GM23338 (cell line): Measurements from ENCODE around the gene PPP1R3F. TPM values are rescaled to one million over a fixed set of nuclear protein-coding genes. Genes with fewer than 3 reads are reported as not detected.

Experiments used
- ATAC-seq: fragments of 200-7000 bp; cut with Tn5 transposase; 3 replicates; pipeline ENCODE4 v1.9.1; 2020
- DNase-seq: peaks from one replicate; pipeline ENCODE4 v3.0.0-alpha.2; 2015; ENCODE audit warnings: low spot score
- H2AFZ ChIP-seq: fragments of 200-600 bp; sonication (generic); 2 replicates; pipeline ENCODE4 v1.8.0; 2016; ENCODE audit warnings: antibody characterized with exemption, mild to moderate bottlenecking, moderate library complexity
- H3F3A ChIP-seq: fragments of 200-600 bp; sonication (generic); replicated peaks from 2 replicates; pipeline ENCODE4 v1.8.0; 2017; ENCODE audit warnings: antibody characterized with exemption, mixed run types, low read depth
- H3K27ac ChIP-seq: fragments of 200-600 bp; sonication (generic); 2 replicates; pipeline ENCODE4 v1.6.1; 2016; ENCODE audit warnings: low read depth
- H3K27me3 ChIP-seq: fragments of 200-600 bp; sonication (generic); 2 replicates; pipeline ENCODE4 v1.8.0; 2016; ENCODE audit warnings: mild to moderate bottlenecking, mixed run types, moderate library complexity; ENCODE audit not compliant: insufficient read depth
- H3K36me3 ChIP-seq: fragments of 200-600 bp; sonication (generic); 2 replicates; pipeline ENCODE4 v1.8.0; 2016; ENCODE audit warnings: mild to moderate bottlenecking; ENCODE audit not compliant: insufficient read depth
- H3K4me1 ChIP-seq: fragments of 200-600 bp; sonication (generic); 2 replicates; pipeline ENCODE4 v1.8.0; 2016; ENCODE audit warnings: mild to moderate bottlenecking, moderate library complexity; ENCODE audit not compliant: insufficient read depth
- H3K4me2 ChIP-seq: fragments of 200-600 bp; sonication (generic); 2 replicates; pipeline ENCODE4 v1.7.1; 2017; ENCODE audit warnings: mixed run types
- H3K4me3 ChIP-seq: fragments of 200-600 bp; sonication (generic); 2 replicates; pipeline ENCODE4 v1.6.1; 2016; ENCODE audit warnings: mixed run types
- H3K79me2 ChIP-seq: fragments of 200-600 bp; sonication (generic); replicated peaks from 2 replicates; pipeline ENCODE4 v1.8.0; 2017; ENCODE audit warnings: mild to moderate bottlenecking; ENCODE audit not compliant: insufficient read depth
- H3K9me2 ChIP-seq: fragments of 200-600 bp; sonication (generic); 2 replicates; pipeline ENCODE4 v1.8.0; 2017; ENCODE audit not compliant: insufficient read depth
- H4K20me1 ChIP-seq: fragments of 200-600 bp; sonication (generic); replicated peaks from 2 replicates; pipeline ENCODE4 v1.8.0; 2017; ENCODE audit warnings: mild to moderate bottlenecking; ENCODE audit not compliant: insufficient read depth
- H3K27ac Mint-ChIP-seq: 2 replicates; pipeline ENCODE4 v1.8.0; 2020; ENCODE audit warnings: inconsistent platforms, mild to moderate bottlenecking, moderate library complexity, mixed read lengths
- H3K27me3 Mint-ChIP-seq: 3 replicates; pipeline ENCODE4 v1.8.0; 2022; ENCODE audit warnings: low read depth, mild to moderate bottlenecking, moderate library complexity, mixed read lengths, inconsistent platforms; ENCODE audit not compliant: insufficient read depth, poor library complexity
- H3K36me3 Mint-ChIP-seq: 3 replicates; pipeline ENCODE4 v1.8.0; 2021; ENCODE audit warnings: low read depth, mild to moderate bottlenecking, inconsistent platforms, moderate library complexity, mixed read lengths
- H3K4me1 Mint-ChIP-seq: 3 replicates; pipeline ENCODE4 v1.8.0; 2020; ENCODE audit warnings: mild to moderate bottlenecking, inconsistent platforms, mixed read lengths
- H3K4me3 Mint-ChIP-seq: 3 replicates; pipeline ENCODE4 v1.8.0; 2021; ENCODE audit warnings: moderate library complexity, mild to moderate bottlenecking, inconsistent platforms, mixed read lengths
- H3K9me3 Mint-ChIP-seq: 3 replicates; pipeline ENCODE4 v1.8.0; 2020; ENCODE audit warnings: moderate library complexity, mild to moderate bottlenecking, inconsistent platforms, mixed read lengths
- CREB1 ChIP-seq: fragments of 250-450 bp; sonication (Bioruptor Pico); IDR thresholded peaks from 2 replicates; pipeline ENCODE4 v1.5.0; 2020; ENCODE audit warnings: low read depth, mild to moderate bottlenecking, moderate library complexity
- ETS1 ChIP-seq: IDR thresholded peaks from 2 replicates; pipeline ENCODE4 v1.6.1; 2016; ENCODE audit warnings: antibody characterized with exemption
- JUNB ChIP-seq: IDR thresholded peaks from one replicate; pipeline ENCODE4 v1.6.1; 2016; ENCODE audit warnings: antibody characterized with exemption; ENCODE audit not compliant: unreplicated experiment
- REST ChIP-seq: IDR thresholded peaks from one replicate; pipeline ENCODE4 v1.6.1; 2018; ENCODE audit warnings: antibody characterized with exemption; ENCODE audit not compliant: unreplicated experiment
- ZNF114 ChIP-seq: fragments of 250-450 bp; sonication (Bioruptor Pico); IDR thresholded peaks from 2 replicates; pipeline ENCODE4 v1.5.0; 2020; ENCODE audit warnings: mild to moderate bottlenecking, moderate library complexity
- ZNF331 ChIP-seq: fragments of 250-450 bp; sonication (Bioruptor Pico); IDR thresholded peaks from 2 replicates; pipeline ENCODE4 v1.5.0; 2020; ENCODE audit warnings: low read depth, mild to moderate bottlenecking, moderate library complexity
- polyA plus RNA-seq: library from polyadenylated mRNA; unstranded; fragments of >200 nt; fragmentation: Nextera tagmentation; extraction: Ambion mirVana; gene quantifications from 2 replicates; pipeline ENCODE4 v1.2.1, GENCODE V29; 2016
- total RNA-seq: library from RNA; depleted of rRNA; stranded (reverse); fragments of >200 nt; shearing (Covaris generic); gene quantifications from 2 replicates; pipeline ENCODE4 v1.2.3, GENCODE V29; 2014
- TF ChIP-seq, protein P1 (sequence below): fragments of 250-450 bp; sonication (Bioruptor Pico); IDR thresholded peaks from 2 replicates; pipeline ENCODE4 v1.5.0; 2020; ENCODE audit warnings: mild to moderate bottlenecking, moderate library complexity
- TF ChIP-seq, protein P2 (sequence below), 2 experiments: fragments of 200-600 bp in 1 of 2; sonication (generic) in 1 of 2; conservative IDR thresholded peaks; 2 replicates each; pipeline versions ENCODE4 v1.5.1 to v1.6.1; 2016 to 2017; ENCODE audit warnings: antibody characterized with exemption in 2 of 2, low read depth in 2 of 2, mild to moderate bottlenecking in 2 of 2, moderate library complexity in 1 of 2

The PPP1R3F gene
- total and polyA plus RNA-seq, 2 experiments from 2014 or later: 3.1 to 11.3 TPM

GRCh38 chrX:49246541-49246940 lies 23.1 kb upstream of the PPP1R3F start:
- H4K20me1 ChIP-seq: no peaks in the 10 kb centered on the region
- TF ChIP-seq ZNF114 (CRISPR knock-in tag) (no peak), ETS1 (no peak)
- H3K4me1 ChIP-seq: no peaks in the 10 kb centered on the region
- Mint-ChIP-seq H3K27me3 (peaks cover 6% of the 10 kb centered on the region), H3K4me1 (no peaks in the 10 kb centered on the region), H3K36me3 (peaks cover 2% of the 10 kb centered on the region; the same call in 1 of the 3 replicates), H3K4me3 (no peak overlapping the region), H3K27ac (no peak overlapping the region), H3K9me3 (no peaks in the 10 kb centered on the region)
- no peaks in the 10 kb centered on the region for H3K79me2 ChIP-seq
- DNase-seq (no peak), ATAC-seq (no peak)
- H3K27me3 ChIP-seq: no peaks in the 10 kb centered on the region
- H3K27ac ChIP-seq: no peak overlapping the region
- no peak overlapping the region for H3K4me2 ChIP-seq
- no peak overlapping the region for H3K4me3 ChIP-seq
- no peaks in the 10 kb centered on the region for H3K36me3 ChIP-seq
- no peaks in the 10 kb centered on the region for H3F3A ChIP-seq
- H3K9me2 ChIP-seq: no peaks in the 10 kb centered on the region
- H2AFZ ChIP-seq: no peak overlapping the region

GRCh38 chrX:49247346-49247745 lies 22.2 kb upstream of the PPP1R3F start:
- Histone ChIP-seq H3K27me3 (no peaks in the 10 kb centered on the region), H4K20me1 (no peaks in the 10 kb centered on the region), H3K36me3 (no peaks in the 10 kb centered on the region), H3K4me1 (no peaks in the 10 kb centered on the region), H3K4me3 (no peak overlapping the region), H3K27ac (no peak overlapping the region), H3K4me2 (no peak overlapping the region), H2AFZ (no peak overlapping the region), H3F3A (no peaks in the 10 kb centered on the region), H3K9me2 (no peaks in the 10 kb centered on the region), H3K79me2 (no peaks in the 10 kb centered on the region)
- Mint-ChIP-seq H3K9me3 (no peaks in the 10 kb centered on the region), H3K27ac (no peak overlapping the region), H3K4me3 (no peak overlapping the region), H3K36me3 (peaks cover 2% of the 10 kb centered on the region; the same call in 1 of the 3 replicates), H3K4me1 (no peaks in the 10 kb centered on the region), H3K27me3 (peaks cover 6% of the 10 kb centered on the region)
- ATAC-seq (no peak), DNase-seq (no peak)
- TF ChIP-seq JUNB (no peak), ZNF331 (CRISPR knock-in tag) (no peak), CREB1 (no peak), REST (no peak), ETS1 (no peak)
- TF ChIP-seq, protein P1, sequence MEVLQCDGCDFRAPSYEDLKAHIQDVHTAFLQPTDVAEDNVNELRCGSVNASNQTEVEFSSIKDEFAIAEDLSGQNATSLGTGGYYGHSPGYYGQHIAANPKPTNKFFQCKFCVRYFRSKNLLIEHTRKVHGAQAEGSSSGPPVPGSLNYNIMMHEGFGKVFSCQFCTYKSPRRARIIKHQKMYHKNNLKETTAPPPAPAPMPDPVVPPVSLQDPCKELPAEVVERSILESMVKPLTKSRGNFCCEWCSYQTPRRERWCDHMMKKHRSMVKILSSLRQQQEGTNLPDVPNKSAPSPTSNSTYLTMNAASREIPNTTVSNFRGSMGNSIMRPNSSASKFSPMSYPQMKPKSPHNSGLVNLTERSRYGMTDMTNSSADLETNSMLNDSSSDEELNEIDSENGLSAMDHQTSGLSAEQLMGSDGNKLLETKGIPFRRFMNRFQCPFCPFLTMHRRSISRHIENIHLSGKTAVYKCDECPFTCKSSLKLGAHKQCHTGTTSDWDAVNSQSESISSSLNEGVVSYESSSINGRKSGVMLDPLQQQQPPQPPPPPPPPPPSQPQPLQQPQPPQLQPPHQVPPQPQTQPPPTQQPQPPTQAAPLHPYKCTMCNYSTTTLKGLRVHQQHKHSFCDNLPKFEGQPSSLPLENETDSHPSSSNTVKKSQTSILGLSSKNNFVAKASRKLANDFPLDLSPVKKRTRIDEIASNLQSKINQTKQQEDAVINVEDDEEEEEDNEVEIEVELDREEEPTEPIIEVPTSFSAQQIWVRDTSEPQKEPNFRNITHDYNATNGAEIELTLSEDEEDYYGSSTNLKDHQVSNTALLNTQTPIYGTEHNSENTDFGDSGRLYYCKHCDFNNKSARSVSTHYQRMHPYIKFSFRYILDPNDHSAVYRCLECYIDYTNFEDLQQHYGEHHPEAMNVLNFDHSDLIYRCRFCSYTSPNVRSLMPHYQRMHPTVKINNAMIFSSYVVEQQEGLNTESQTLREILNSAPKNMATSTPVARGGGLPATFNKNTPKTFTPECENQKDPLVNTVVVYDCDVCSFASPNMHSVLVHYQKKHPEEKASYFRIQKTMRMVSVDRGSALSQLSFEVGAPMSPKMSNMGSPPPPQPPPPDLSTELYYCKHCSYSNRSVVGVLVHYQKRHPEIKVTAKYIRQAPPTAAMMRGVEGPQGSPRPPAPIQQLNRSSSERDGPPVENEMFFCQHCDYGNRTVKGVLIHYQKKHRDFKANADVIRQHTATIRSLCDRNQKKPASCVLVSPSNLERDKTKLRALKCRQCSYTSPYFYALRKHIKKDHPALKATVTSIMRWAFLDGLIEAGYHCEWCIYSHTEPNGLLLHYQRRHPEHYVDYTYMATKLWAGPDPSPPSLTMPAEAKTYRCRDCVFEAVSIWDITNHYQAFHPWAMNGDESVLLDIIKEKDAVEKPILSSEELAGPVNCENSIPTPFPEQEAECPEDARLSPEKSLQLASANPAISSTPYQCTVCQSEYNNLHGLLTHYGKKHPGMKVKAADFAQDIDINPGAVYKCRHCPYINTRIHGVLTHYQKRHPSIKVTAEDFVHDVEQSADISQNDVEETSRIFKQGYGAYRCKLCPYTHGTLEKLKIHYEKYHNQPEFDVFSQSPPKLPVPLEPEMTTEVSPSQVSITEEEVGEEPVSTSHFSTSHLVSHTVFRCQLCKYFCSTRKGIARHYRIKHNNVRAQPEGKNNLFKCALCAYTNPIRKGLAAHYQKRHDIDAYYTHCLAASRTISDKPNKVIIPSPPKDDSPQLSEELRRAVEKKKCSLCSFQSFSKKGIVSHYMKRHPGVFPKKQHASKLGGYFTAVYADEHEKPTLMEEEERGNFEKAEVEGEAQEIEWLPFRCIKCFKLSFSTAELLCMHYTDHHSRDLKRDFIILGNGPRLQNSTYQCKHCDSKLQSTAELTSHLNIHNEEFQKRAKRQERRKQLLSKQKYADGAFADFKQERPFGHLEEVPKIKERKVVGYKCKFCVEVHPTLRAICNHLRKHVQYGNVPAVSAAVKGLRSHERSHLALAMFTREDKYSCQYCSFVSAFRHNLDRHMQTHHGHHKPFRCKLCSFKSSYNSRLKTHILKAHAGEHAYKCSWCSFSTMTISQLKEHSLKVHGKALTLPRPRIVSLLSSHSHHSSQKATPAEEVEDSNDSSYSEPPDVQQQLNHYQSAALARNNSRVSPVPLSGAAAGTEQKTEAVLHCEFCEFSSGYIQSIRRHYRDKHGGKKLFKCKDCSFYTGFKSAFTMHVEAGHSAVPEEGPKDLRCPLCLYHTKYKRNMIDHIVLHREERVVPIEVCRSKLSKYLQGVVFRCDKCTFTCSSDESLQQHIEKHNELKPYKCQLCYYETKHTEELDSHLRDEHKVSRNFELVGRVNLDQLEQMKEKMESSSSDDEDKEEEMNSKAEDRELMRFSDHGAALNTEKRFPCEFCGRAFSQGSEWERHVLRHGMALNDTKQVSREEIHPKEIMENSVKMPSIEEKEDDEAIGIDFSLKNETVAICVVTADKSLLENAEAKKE (CRISPR knock-in tag): no peak
- TF ChIP-seq, protein P2, sequence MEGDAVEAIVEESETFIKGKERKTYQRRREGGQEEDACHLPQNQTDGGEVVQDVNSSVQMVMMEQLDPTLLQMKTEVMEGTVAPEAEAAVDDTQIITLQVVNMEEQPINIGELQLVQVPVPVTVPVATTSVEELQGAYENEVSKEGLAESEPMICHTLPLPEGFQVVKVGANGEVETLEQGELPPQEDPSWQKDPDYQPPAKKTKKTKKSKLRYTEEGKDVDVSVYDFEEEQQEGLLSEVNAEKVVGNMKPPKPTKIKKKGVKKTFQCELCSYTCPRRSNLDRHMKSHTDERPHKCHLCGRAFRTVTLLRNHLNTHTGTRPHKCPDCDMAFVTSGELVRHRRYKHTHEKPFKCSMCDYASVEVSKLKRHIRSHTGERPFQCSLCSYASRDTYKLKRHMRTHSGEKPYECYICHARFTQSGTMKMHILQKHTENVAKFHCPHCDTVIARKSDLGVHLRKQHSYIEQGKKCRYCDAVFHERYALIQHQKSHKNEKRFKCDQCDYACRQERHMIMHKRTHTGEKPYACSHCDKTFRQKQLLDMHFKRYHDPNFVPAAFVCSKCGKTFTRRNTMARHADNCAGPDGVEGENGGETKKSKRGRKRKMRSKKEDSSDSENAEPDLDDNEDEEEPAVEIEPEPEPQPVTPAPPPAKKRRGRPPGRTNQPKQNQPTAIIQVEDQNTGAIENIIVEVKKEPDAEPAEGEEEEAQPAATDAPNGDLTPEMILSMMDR (conservative IDR thresholded peaks at IDR 0.05; ENCODE audit: low read depth in 2 of 2): no peak
